Left kidney (tissue), 2 donors: ENCODE measurements around the gene MAML2. TPM values are rescaled to one million over a fixed set of nuclear protein-coding genes. Genes with fewer than 3 reads are reported as not detected.

Source experiments
- DNase-seq: peaks from one replicate; pipeline ENCODE4 v3.0.0-alpha.2; 2013
- polyA plus RNA-seq: library from polyadenylated mRNA; unstranded; fragments of 120-200 nt; gene quantifications from one replicate; pipeline ENCODE4 v1.2.1, GENCODE V29; 2013; ENCODE audit not compliant: insufficient read length

The MAML2 gene
- polyA plus RNA-seq, 1 donor = 31.7 TPM

DNA sequence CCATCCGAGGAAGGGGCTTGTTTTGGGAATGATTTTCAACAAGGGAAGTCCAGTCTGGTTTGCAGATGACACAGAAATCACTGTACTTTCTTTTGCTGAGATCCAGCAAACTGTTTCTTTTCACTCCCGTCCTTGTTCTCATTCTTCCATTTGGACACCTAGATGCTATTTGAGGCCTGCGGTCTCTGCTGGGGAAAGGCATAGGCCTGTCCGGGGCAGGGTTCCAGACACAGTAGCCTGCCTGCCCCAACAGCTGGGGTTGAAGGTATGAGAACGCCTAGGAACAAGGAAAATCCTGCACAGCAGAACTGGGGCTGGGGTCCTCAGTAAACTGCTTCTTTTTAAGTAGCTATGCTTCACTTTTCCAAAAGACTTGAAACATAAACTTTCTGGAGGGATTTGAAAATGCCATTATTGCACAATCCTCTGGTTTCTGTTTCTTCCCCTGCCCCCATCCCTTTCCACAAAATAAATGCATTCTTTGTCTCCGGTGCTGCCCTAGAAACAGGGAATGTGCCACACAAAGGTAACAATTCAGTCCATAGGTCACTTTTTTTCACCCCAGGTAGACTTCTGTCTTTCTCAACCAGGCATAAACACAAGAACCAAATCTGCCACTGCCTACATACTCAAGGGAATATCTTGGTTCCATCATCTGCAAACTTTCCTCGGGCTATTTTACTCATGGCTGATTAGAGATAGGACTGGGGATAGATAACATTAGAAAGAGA lies 244.3 kb downstream of the MAML2 start:
- DNase-seq = no peak

DNA sequence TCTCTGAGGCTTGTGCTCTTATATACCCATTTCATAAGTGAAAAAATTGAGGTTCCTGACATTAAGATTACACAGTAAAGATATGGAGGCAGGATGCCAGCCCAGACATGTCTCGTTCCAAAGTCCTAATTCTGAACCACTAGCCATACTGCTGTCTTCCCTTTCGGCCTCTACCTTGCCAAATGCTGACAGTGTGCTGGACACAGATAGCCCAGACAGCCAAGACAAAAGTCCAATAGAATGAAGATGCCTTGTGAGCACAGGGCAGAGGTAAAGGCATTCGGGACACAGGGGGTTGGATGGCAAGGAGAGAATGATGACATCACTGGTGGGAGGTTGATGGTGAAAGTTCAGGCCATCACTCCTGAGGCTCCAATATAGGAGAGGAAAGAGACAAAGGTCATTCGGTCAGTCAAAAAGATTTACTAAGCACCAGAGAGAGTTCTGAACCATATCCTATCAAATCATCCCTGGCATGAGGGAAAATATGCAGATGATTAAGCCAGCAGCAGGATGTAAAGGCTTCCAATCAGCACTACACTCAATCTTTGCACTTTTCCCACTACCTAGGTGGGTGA lies 245.1 kb downstream of the MAML2 start:
- no peak for DNase-seq

DNA sequence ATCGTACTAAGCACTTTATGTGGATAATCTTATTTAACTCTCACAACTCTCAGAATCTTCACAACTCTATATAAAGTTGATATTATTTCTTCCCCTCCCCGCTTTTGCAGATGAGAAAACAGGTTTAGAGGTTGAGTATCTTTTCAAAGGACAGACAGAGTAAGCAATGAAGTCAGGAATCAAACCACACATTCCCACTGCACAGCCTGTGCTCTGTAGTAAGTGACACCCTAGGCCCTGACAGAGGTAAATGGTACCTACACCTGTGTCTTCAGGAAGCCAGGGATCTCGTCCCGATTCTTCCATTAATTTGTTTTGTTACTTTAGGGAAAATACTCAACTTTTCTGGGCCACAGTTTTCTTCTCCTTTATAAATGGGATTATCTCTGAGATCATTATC lies 246.6 kb downstream of the MAML2 start:
- no peak for DNase-seq

DNA sequence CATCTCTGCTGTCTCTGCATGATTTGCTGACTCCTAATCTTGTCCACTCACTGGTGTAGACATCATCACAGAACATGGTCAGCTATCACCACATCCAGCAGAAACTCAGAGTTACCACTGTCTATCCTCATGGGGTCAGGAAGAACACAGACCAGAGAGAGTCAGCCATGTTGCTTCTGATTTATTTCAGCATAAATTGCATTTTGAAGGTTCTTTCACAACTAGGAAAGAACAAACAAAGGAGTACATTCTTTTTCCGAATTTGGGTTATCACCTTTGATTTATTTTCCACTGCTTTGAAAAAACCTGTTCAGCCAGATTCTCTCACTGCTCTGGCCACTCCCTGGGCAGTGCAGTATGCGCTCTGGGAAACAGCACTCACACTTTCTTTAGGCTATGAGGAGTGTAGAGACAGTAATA lies 247.1 kb downstream of the MAML2 start:
- DNase-seq = no peak

DNA sequence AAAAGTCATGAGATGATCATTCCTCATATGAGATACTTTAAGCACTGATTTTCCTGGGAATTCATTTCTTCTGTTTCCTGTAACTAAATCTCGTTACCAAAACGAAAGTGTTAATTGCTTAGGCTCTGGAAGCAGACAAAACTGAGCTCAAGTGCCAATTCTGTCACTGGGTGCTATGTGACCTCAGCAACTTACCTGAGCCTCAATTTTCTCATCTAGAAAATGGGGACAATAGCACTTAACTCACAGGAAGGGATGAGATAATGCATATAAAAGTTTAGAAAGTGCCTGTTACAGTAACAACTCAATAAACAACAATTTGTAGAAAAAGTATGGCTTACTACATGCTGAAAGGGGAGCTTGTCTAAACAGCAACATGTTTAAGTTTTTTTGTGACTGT lies 248.8 kb downstream of the MAML2 start:
- DNase-seq = no peak

DNA sequence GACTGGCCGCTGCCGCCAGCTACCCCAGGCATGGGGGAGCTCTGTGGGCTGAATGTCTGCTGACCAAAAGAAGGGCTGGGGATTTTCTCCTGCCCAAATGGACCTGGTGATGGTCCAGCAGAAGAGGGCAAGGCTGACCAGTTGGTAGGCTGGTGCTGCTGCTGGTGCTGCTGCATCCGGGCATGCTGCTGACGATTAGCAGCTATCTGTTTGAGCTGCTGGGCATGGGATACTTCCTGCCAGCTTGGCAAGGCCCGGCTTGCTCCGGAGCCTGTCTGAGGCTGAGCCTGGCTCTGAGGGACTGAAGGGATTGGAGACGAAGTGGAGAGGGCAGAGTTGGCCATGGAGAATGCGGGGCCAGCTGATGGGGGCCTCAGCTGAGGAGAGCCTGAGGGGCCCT lies 250.5 kb downstream of the MAML2 start:
- no peak for DNase-seq

DNA sequence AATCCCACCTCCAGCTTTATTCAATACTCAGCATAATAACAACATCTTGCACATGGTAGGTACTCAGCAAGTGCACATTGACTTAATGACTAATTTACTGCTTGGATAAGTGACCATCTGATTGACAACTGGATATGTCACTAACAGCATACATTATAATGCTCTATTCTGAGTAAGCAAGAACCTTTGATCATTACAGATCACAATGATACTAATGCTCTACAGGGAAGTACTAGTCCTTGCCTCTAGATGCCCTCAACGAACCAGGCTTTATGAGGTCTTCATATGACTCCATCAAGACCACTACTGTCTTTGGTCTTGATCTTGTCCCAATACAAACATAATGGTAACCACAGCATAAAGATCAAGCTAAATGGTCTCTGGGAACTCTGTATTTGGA lies 251.5 kb downstream of the MAML2 start:
- DNase-seq = no peak

DNA sequence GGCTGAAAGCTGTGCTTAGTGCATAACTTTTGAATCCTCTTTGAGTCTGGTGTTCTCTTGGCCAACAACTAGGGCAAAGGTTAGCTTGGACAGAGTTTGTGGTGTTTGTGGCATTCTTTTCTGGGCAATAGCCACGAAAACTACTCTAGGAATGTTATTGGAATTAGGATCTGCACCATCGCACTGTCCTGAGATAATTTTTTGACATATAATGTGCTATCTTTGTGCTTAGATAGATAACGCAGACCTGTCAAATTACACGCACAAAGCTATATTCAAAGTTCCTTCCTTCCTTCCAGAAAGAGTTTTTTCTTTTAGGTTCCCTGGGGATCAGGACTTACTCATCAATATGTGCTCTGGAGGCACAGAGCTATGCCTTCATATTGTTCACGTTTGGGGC lies 252.3 kb downstream of the MAML2 start:
- DNase-seq = no peak

DNA sequence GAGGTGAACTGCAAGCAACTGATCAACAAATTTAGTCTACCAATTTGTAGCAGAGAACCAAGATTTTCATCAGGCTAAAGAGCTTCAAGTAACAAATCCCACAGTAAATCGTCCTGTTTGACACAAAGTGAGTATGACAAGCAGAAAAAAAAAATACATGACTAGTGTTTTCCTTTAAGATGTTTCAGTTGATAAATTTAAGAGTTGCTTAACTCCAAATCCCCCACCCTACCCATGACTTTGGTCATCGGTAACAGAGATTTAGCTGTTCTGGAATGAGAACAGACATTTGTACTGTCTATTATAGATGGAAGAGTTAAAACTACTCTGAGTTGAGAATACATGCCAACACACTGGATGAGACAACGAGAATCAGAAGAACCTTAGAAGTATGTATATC lies 254.1 kb downstream of the MAML2 start:
- no peak for DNase-seq

DNA sequence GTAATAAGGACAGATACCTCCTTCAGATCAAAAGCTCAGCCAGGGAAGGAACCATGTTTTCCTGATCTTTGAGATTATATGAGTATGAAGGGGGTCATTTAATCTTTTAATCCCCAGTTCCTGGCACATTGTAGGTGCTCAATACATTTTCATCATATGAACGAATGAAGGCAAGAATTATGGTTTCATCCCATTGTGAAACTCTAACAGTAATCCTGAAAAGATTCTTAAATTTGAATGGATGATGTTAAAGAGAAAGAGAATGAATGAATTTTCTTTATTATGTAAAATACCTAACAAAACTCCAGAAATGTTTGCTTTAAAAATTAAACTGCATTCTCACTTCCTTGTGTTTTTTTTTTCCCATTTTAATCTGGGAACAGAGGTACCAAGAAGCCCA lies 256.9 kb downstream of the MAML2 start:
- no peak for DNase-seq

DNA sequence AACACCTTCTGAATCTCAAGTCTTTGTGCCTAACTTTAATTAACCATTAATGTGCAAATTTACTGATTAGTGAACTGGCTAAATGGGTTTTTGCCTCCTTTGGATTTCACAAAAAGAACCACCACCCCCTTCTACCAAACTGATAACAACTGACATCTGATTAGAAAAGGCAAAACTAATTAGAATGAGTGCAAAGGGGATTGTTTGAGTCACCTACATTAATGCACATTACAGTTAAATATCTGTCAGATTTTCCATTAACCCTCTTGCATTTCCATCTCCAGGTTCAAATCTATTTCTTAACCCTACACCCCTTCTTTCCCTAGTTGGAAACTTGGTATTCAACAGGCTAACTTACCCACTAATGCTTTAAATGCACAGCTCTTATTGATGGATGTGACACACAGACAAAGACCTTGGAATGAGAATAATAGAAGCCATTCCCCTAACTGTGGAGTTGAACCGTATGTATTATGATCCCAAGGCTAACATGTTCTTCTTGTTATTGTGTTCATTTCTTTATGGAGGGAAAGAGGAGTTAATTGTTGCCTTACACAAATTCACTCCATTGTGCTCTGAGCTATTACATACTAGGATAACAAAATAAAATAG lies 257.6 kb downstream of the MAML2 start:
- DNase-seq = no peak

DNA sequence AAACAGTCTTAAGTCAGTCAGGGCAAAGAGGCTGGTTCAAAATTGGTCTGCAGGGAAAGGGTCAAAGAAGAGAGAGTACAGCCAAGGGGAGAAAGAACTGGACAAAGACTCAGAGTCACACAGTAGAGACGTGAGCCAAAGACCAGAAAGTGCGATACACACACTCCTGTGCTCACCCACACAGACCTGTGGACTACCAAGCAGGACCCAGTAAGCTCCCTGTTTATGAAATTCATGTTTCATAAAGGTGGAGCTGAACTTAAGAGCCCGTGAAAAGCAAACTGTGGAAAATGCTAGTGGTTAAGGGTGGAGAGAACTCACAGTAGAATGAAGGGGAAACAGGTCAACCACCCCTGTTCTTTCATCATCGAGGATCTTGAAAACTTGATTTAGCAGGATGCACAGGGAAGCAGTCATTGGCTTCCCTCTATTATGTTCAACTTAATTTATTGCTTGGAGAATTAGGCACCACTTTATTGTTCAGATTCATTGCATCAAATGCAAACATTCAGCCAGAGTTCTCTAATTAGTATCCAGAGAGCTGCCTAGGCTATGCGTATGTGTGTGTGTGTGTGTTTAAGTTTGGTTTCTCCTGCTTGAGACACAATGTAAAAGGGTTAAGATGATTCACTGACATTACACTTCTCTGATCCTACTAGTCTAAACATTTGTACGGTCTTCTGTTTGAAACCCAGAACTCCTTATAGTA lies 258.2 kb downstream of the MAML2 start:
- no peak for DNase-seq

DNA sequence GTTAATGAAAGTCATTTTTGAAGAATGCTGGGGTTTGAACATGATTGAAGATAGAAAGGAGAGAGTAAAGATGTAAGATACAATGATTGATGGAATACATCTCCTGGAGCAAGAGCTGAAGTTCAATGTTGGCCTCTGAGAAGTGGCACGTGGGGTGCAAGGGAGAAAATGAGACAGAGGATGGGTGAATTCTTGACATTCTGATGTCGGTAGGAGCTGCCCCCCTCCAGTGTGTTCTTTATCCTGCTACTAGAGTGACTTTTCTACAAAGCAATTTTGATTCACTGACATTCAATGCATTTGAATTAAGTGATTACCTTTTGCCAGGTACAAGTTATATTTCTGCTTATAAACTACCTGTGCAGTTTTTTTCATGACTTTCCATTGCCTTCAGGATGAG lies 260.1 kb downstream of the MAML2 start:
- no peak for DNase-seq

DNA sequence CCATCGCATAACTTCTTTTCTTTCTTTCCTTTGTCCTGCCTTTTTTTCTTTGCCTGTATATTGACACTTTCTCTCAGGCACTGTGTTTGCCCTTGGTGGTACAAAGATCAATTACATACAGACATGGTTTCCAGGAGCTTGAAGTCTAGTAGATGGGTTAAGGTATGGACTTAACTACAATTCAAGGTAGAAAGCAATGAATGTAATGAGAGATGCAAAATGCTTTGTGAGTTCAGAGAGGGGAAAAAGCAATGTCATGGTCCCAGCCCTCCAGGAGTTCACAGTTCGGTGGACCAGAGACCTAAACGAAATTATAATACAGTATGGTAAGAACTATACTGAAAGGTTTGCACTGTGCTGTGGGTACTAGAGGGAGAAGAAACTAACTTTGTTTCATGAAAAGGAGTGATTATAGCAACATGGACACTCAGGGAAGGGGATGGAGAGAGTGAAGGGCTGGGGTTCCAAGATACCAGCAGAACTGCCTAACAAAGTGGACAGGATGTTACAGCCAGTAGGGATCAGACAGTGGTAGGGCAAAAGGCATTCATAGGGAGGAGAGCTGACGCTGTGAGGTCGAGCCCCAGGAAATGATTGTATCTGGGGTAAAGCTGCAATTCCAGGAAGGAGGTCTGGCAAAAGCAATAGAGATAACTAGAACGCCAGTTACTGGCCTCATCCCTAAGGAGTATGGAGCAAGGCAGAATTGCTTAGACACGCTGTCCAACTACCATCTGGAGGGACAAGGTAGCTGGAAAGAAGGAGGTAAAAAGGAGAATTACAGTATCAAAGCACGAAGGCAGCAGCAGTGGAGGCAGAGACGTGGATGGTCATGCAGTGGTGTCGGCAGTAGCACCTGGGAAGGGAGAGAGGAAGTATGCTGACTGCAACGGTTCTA lies 260.7 kb downstream of the MAML2 start:
- no peak for DNase-seq

DNA sequence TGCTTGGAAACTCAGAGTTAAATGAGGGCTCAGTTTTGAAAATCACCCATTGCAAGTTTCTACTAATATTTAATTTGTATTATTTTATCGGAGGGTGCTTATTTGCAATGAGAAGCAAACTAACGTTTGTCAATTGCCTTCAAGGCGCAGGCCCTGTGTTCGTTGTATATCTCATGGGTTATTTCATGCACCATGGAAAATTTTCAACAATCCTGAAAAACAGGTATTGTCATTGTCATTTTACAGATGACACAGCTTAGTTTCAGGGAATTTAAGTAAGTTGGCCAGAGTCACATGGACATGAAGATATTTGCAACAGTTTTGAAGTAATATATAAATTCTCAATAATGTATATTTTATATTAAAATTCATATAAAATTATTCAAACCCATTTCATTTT lies 261.4 kb downstream of the MAML2 start:
- no peak for DNase-seq

DNA sequence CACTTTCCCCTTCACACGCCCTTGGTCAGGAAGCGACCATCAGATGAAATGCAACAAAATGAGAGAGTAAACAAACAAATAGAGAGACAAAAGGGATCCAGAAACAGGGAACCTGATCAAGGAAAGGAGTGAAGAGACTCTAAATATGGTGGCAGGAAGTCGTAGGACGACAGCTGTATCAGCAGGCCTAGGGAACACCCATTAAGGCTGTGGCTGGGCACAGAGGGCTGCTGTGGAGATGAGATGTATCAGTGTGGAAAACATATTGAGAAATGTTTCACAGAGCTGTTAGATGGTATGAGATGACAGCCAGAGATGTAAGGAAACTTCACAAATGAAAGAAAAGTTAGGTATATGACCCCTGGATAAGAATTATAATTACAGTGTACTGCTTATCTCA lies 263.3 kb downstream of the MAML2 start:
- DNase-seq = no peak

DNA sequence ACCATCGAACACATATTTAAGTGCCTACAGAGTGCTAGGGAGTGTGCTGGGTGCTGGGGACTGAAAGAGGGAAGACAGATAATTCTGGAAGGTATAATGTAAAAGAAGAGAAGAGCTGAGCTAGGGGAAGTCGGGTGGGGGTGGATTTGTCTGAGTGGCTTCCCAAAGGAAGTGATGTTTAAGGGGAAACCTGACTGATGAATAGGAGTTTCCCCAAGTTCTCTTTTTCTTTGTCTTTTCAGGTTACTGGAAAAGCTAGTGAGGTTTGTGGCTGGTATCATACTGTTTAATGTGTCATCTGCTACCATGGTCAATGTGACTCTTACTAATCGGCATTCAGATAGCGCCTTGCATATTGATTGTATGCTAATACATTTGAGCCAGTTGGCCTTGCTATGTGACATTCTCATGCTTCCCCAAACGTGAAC lies 267.4 kb downstream of the MAML2 start:
- no peak for DNase-seq

DNA sequence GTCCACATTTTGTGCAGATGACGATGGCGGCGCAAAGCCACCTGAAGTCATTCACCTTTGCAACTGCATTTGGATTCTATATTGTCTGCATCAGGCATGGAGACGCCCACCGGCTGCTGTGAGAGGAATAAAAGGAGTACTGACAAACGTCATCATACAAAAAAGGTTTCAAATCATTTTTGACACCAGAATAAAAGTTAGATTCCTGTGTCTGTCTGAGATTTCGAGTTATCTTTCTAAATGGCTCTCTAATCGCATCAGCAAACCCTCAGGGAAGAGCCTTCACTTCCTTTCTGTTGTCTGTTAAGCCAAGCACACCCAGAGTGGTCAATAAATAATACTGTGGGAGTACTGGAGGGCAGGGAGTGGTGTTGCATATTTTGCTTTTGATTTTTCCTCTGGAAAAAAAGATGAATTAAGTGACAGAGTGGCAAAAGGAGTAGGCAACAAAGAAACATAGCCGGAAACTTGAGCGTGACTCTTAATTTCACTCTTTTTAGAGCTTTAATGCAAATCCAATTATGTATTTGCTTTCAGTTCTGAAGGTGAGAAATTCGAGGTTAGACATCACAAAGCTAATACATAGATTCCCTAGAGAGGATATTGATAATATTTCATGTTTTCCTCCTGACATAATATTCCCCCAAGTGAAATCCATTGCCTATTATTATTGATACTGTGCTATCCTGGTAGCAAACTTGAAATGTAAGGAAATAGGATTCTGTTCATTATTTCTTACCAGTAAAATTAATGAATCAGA lies 268.3 kb downstream of the MAML2 start:
- no peak for DNase-seq

DNA sequence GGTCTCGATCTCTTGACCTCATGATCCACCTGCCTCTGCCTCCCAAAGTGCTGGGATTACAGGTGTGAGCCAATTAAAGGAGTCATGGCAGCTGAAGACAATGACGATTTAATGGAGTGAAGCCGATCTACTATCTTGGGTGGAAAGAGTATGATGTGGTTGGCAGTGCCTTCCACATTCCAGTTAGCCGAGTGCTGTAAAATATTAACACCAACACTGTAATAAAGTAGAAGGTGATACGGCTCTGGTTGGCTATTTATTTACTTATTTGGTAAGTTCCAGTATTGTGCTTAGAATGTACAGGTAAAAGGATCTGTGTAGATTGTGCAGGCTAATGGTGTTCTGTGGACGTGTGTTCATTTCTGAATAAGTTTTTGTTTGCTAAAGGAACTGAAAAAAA lies 269.5 kb downstream of the MAML2 start:
- no peak for DNase-seq

DNA sequence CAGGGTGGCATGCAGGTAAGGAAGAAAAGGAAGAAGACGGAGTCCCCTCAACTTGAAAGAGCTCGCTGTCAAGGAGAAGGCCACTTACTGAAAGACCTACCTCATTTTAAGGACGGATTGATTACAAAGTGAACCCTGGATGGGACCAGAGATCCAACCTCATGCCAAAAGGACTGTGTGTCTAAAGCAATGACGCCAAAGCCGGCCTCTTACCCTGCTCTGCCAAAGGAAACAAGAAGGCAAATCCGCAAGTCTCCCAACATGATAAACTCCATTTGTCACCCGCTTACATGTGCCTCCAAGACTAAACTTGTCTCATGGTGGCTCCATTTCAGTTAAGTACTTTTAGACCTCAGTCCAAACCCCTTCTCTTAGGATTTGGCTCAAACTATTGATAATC lies 270.4 kb downstream of the MAML2 start:
- no peak for DNase-seq

DNA sequence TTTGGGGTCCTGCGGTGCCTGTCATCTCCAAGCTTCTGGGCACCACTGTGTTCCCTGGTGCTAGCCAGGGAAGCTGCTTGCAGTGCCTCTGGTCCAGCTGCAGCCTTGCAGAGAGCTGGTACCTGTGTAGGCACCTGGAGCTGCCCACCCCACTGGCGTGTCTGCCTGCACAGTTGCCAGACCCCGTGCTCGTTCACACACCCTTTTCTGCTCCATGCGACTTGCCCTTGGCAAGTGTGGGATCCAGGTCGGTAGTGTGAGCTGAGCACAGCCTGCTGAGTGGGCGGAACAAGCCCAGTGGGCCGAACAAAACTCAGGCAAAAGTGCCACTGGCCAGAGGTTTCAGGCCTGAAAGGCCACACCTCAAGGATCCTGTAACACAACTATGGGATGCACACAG lies 272.5 kb downstream of the MAML2 start:
- no peak for DNase-seq
